Medulla oblongata (tissue), 1 donor: ENCODE measurements around the gene SYCP2L.
"Not testable (repeated sequence)": the region's sequence is repeated elsewhere in the genome, so short reads cannot be mapped to it uniquely, and the experiment has no call there.

Experiments used
- DNase-seq: peaks from one replicate; pipeline ENCODE4 v3.0.0-alpha.2; 2015; ENCODE audit errors: extremely low spot score

Gene SYCP2L

DNA sequence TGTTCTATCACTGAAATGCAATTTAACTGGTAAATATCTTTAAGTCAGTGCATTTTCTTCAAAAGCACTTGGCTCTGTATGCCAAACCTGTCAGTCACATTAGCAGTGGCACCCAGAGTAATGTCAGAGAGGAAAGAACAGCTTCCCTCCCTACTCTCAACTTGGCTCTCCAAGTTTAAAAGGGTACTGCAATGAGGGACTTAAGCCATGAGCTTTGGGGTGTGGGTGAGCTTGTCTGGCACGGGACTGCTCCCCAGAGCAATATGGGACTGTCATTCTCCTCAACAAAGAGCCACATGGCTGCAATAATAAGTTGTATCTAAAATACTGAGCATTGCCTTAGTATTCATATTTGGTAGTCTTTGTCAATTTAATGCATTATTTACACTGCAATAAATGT is 9.0 kb upstream of the SYCP2L start:
- no peak for DNase-seq

DNA sequence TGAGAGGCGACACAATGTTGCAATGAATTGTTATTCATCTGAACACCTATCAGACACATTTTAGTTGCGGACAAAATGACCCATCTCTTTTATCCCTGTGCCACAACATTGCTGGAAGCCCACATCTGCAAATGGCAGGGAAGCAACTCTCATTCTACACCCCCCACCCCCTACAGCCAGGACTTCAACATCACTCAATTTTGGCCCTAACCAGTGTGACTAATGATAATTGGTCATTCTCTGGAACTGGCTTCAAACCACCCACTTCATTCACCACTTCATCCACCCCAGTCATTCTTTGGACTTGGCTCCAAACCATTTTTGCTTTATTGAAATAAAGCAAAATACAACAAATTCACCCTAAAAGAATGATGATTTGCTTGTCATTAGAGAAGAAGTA is 6.5 kb upstream of the SYCP2L start:
- no peak for DNase-seq

DNA sequence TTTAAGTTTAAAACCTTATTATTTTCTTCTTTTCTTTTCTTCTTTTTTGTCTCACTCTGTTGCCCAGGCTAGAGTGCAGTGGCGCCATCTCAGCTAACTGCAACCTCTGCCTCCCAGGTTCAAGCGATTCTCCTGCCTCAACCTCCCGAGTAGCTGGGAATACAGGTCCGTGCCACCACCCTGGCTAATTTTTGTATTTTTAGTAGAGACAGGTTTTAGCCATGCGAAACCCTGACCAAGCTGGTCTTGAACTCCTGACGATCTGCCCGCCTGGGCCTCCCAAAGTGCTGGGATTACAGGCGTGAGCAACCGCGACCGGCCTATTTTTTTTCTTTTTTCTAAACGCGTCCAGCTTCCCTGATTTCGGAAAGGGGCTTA is 4.6 kb upstream of the SYCP2L start:
- DNase-seq = not testable (repeated sequence)

DNA sequence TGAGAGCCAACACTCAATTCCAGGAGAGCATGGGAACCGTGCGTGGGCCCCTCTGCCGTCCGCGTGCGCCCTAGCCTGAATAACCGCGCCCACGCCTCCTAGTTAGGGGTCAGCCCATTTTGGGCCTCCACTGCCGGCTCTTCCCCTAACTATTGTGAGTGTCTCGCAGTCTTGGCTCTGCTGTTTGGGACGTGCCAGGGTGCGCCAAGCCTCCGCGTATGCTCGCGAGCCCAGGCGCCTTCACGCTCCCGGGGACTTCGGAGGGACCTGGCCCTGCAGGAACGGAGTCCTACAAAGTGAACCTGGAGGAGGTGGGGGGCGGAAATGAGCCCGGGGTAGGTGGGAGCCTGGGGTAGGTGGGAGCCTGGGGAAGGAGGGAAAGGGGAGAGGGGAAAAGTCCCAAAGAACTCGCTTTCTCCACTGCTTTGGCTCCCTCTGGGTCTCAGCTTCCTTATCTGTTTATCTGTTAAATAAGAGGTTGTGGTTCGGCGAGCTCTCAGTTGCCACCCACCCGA is 4.1 kb upstream of the SYCP2L start:
- no peak for DNase-seq

DNA sequence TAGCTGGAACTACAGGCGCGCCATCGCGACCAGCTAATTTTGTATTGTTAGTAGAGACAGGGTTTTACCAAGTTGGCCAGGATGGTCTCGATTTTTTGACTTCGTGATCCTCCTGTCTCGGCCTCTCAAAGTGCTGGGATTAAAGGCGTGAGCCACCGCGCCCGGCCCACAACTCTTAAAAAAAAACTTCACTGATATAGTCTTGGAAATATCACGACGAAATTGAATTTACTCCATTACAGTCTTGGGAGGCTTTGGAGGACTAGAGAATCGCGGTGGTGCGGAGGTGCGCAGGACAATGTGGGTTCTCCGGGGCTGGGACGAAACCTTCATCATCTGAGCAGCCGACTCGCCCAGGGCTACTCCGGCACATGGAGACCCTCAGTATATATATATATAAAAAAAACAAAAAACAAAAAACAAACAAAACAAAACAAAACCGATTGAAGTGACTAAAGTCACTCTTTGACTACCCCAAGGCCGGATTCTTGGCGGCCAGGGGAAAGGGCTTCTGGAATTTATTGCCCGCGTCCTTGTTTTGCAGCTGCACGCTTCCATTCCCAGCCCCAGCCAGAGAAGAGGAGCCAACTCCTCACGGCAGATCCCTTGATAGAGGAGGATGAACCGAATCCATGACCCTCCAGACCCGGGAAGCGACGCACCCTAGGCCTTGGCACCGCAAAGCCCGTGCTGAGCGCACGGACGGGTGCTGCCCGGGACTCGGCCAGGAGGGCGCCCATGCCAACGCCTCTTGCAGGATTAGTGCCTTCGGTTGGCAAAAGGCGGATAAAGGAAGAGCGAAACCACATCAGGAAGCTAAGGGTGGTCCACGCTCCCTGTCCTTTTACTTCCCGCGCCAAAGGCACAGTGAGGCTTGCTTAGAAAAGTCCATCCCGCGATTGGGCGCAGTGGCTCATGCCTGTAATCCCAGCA is 3.3 kb upstream of the SYCP2L start:
- no peak for DNase-seq

DNA sequence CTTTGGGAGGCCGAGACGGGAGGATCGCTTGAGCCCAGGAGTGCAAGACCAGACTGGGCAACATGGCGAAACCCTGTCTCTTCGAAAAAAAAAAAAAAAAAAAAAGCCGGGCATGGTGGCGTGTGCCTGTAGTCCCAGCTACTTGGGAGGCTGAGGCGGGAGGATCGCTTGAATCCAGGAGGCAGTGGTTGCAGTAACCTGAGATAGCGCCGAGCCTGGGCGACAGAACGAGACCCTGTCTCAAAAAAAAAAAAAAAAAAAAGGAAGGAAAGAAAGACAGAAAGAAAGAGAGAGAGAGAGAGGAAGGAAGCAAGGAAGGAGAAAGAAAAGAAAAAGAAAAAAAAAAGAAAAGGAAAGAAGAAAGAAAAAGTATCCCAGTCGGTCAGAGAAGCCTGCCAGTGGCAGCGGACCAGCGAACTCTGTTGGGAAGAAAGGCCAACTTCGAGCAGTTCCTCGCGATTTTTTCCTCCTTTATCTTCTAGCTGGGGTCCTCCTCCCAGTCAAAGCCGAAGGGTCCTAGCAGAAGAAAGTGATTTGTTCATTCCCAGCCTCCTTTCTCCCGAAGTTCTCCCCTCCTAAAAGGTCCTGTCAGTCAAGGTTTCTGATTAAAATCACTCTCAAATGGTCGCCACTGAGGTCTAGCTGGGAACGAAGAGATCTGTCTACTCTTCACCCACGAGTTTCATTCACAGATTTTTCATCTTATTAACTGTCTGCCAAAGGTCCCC is 2.4 kb upstream of the SYCP2L start:
- DNase-seq = no peak

DNA sequence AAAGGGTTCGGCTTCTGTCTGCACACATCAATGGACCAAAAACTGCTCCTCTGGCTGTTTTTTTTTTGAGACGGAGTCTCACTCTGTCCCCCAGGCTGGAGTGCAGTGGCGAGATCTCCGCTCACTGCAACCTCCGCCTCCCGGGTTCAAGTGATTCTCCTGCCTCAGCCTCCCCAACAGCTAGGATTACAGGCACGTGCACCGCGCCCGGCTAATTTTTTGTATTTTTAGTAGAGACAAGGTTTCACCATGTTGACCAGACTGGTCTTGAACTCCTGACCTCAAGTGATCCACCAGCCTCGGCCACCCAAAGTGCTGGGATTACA is 524 bp upstream of the SYCP2L start:
- not testable (repeated sequence) for DNase-seq

DNA sequence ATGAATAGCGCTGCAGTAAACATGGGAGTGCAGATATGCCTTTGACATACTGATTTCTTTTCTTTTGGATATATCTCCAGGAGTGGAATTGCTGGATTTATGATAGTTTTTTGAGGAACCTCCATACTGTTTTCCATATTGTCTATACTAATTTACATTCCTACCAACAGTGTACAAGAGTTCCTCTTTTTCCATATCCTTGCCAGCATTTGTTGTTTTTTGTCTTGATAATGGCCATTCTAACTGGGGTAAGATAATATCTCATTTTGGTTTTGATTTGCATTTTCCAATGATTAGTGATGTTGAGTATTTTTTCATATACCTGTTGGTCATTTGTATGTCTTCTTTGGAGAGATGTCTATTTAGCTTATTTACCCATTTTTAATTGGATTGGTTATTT is 3.3 kb downstream of the SYCP2L start:
- no peak for DNase-seq

DNA sequence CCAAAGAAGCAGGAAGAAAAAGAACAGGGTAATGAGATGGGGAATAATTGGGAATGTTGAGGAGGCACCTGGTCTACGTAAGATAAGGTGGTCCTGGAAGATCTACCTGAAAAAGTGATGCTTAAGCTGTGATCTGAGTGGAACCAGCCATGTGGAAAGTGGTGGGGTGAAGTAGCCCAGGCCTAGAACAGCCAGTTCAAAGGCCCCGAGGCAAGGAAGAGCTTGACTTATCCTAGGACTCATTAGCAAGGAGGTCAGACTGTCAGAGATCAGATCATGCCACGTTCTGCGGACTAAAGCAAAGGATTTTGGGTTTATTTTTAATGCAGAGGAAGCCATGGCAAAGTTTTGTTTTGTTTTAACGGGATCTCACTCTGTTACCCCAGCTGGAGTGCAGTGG is 5.1 kb downstream of the SYCP2L start:
- no peak for DNase-seq

DNA sequence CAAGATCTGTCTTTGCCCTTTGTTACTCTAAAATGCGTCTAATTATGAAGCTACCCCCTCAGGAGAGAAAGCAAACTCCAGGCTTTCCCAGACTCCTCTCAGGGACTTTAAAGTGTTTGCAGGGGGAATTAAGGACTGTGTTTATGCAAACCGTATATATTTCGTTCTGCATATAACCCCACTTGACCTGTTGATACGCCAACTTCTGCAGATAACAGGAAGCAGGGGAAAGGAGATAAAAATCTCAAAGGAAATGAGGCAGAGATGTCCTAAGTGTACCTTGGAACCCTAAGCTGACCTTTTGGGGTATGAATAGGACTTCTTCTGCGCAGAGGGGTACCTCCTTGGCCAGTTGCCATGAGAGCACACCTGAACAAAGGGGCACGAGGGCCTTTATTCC is 8.1 kb downstream of the SYCP2L start:
- no peak for DNase-seq

DNA sequence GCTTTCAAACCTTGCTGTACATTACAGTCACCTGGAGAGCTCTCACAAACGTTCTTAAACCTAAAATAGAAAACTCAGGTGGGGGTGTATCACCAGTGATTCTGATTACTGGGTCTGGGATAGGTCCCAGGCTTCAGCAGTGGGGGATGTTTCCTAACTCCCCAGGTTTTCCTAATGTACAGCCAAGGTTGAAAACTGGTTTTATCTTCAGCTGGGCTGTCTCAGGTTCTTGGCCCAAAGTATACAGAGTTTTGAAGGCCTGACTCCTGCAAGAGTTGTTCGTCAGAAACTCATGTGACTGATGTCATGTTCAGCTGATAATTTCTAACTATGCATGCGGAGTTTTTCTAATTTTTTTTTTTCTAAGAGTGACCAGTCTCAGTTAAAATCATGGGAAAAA is 9.8 kb downstream of the SYCP2L start:
- DNase-seq = no peak

DNA sequence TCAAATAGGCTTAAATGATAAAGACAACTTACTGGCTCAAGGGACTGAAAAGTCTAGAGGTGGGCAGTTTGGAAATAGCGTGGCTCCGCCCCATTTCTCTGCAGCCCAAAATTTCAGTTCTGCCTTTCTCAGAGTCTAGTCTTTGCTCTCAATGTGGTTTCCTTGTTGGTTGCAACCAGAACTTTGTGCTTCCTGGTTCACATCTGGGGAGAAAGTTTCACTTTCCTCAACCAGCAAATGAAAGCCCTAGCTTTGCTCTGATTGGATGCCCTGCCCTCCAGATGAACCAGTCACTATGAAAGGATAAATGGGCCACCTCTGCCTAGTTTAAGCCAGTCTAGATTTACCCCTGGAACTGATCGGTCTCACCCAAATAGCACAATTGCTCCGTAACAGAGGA is 14.9 kb downstream of the SYCP2L start:
- DNase-seq = peak; percentile 71

DNA sequence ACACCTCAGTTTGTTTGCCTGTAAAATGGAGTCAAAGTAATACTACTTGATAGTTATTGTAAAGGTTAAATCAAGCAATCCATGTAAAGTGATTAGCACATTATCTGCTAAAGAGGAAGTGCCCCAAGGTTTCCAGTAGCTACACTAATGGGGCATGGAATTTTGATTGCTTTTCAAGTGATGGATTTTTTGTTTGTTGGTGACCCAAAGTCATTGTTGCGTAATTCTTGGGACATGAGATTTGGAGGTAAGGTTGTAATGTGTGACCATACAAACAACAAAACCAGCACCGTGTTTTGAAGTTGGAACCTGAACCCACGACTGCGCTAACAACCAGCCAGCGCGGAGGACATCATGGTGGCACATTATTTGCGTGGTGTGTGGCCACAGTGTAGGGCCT is 17.2 kb downstream of the SYCP2L start:
- no peak for DNase-seq

DNA sequence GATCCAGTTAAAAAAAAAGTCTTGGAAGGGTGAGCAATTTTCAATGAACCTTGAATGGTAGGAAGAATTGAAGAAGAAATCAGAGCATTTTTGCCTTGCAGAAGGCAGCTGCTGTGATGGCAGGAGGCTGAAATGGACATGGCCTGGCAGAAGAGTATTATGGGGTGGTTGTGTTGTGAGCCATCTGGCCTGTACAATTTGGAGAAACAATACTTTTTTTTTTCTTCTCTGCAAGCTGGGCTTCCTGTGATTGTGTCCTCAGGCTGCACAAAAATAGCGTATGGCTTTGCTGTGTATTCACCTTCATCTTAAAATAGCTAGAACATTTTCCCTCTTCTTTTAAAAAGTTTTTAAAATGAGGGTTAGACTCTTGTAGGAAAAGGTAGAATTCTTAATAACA is 21.4 kb downstream of the SYCP2L start:
- DNase-seq = no peak

DNA sequence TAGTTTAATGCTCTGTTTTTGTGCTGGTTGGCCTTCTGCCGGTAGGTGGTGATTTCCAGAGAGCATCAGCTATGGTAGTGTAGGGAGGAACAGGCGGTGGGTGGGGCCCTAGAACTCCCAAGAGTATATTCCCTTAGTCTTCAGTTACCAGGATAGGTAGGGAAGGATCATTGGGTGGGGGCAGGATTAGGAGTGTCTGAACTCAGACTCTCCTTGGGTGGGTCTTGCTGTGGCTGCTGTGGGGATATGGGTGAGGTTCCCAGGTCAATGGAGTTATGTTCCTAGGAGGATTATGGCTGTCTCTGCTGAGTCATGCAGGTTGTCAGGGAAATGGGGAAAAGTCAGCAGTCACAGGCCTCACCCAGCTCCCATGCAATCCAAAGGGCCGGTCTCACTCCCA is 32.7 kb downstream of the SYCP2L start:
- DNase-seq = not testable (repeated sequence)

DNA sequence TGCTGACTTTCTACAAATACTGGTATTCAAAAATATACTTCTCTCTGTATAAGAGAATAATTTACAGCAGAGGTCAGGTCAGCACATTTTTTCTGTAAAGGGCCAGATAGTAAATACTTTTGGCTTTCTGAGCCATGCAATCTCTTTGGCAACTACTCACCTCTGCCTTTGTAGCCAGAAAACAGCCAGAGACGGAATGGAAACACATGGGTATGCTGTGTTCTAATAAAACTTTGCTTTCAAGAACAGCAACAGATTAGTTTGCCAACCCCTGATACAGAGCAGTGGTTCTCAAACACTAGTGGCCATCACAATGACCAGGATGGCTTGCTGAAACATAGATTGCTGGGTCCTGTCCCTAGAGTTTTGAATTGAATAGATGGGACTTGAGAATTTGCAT is 46.3 kb downstream of the SYCP2L start:
- no peak for DNase-seq

DNA sequence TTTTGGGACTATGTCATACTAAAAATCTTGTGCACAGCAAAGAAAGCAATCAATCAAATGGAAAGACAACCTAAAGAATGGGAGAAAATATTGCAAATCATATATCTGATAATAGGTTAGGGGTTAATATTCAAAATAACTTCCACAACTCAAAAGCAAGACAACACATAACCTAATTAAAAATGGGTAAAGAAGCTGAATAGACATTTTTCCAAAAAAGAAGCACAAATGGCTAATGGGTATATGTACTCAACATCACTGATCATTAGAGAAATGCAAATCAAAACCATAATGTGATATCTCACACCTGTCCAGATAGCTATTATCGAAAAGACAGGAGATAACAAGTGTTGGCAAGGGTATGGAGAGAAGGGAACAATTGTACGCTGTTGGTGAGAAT is 53.0 kb downstream of the SYCP2L start:
- DNase-seq = no peak

DNA sequence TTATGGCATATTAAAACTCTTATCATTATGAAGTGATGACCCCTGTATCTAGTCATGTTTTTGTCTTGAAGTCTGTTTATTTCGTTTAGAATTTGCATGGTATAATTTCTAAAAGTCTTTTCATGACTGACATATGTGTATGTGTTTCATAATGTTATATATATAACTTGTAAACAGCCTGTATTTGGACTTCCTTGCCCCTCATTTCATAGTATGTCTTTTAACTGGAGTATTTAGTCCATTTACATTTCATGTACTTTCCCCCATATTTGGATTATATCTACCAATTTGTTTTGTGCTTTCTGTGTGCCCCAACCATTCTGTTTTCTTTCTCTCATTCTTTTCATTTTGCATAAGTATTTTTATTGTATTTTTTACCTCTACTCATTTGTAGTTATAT is 59.0 kb downstream of the SYCP2L start:
- no peak for DNase-seq

DNA sequence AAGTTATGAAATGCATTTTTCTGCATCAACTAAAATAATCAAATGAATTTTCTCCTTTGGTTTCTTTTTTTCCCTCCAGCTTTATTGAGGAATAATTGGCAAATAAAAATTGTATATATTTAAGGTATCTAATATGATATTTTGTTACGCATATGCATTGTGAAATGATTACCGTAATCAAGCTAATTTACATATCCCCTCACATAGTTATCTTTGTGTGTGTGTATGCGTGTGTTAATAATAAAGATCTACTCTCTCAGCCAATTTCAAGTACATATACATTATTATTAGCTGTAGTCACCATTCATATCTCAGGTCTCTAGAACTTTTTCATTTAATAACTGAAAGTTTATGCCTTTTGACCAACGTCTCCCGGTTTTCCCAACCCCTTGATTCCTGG is 61.1 kb downstream of the SYCP2L start:
- DNase-seq = no peak

DNA sequence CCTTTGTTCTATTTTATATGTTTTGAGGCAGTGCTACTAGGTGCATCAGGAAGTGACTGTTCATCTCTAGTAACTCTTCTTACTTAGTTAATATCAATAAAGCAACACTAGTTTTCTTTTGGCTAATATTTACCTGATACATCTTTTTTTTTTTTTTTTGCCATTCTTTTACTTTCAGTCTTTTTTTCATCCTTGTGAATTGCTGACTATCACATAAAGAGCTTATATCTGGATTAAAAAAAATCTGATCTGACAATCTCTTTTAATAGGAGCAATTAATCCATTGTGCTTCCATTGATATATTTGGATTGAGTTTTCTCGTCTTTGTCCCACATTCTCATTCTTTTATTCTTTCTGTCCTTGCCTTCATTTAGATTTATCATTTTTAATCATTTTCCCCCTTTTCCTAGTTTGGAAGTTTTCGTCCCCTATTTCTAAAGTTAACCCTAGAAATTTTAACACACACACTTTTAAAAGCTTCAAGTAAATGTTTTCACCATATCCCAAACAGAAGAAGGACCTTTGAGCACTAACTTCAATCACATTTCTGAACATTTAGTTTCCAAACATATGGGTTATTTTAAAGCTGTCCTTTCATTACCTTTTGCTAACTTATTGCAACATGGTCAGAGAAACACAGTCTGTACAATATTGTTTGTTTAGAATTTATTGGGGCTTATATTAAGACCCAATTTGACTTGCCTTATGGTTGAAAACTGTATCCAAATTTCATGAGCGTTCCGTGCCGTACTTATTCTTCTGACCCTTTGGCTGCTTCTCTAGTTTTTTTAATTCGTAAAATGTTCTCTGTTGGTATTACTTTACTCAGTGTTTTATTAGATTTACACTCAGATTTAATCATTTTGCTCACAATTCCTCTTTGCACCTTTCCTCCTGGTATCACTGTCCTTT is 63.0 kb downstream of the SYCP2L start:
- no peak for DNase-seq

DNA sequence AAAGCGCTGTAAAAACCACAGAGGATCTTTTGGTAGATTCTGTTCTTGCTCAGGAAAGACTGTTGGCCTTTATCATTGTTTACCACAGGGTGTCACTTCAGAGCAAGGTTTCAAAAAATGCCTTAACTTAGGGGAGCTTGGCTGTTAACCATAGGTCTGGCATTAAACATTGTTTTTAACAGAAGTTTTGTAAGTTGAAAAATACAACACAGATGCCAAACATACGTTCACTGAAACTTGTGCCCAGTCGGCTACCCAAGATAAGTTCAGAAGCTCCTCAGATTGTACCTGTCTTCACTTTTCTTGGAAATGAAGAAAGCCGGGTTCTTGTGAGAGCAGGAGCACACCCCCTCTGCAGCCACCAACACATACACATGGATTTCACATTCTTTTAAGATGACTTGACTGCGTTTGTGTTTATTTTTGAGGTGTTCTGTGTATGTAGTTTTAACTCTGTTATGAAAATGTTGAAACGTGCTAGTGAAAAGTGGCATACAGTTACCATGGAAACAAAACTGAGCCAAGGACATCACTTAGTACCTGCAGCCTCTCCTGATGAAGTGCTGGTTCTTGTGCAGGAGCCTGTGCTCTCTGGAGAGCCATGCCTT is 64.9 kb downstream of the SYCP2L start:
- peak; percentile 67 for DNase-seq

DNA sequence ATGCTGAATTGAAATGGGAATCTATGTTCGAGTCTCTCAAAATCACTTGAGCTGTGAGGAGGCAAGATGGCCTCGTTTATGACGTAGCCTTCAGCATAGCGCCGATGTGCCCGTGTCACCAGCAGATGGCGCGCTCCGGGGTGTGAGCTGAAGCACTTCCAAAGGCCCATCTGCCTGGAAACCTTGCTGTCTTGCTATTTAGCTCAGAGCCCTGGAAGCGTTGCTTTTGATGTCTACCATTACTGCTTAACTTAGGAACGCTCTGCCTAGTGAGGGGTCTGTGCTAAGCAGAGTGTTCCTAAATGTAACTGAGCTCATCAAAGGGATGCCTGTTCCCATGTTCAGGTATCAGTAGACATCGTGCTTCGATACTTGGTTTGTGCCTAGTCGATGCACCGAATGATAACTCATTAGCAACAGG is 67.7 kb downstream of the SYCP2L start:
- DNase-seq = peak; percentile 63
